Endothelial cell of umbilical vein (primary cell): Measurements from ENCODE around the gene CAND2. TPM values are rescaled to one million over a fixed set of nuclear protein-coding genes. Genes with fewer than 3 reads are reported as not detected.

Experiments
- BruUV-seq: library from RNA; stranded (reverse); fragments of 400-500 nt; replicated peaks from 2 replicates; lab custom pipeline; 2021; lab: Mats Ljungman, UMichigan
- CTCF ChIA-PET: fragments of 300-600, 350-600 bp; sonication (Branson Sonifier 250); formaldehyde crosslinking; loops from one replicate; lab custom pipeline; 2021; ENCODE audit warnings: antibody characterized with exemption, inconsistent platforms; lab: Charles Lee
- POLR2A ChIA-PET: fragments of 300-600, 350-600 bp; sonication (Branson Sonifier 250); formaldehyde crosslinking; loops from one replicate; lab custom pipeline; 2021; ENCODE audit warnings: antibody characterized with exemption, inconsistent platforms; lab: Charles Lee
- DNase-seq: peaks from one replicate; pipeline ENCODE4 v3.0.0-alpha.2; 2011; ENCODE audit warnings: low read depth, low spot score
- FAIRE-seq: peaks from 2 replicates; lab custom pipeline; 2011; peaks lifted over from hg19 to GRCh38; lab: Jason Lieb, UNC
- H2AFZ ChIP-seq: 2 replicates; pipeline ENCODE4 v1.6.0; 2012; ENCODE audit warnings: low read depth, low read length, control low read depth, inconsistent platforms
- H3K27ac ChIP-seq: 2 replicates; pipeline ENCODE4 v1.5.1; 2011; ENCODE audit warnings: low read depth, mild to moderate bottlenecking, control low read depth, low read length, moderate library complexity; ENCODE audit not compliant: insufficient read depth
- H3K27me3 ChIP-seq, 2 experiments: 2 replicates each; pipeline versions ENCODE4 v1.6.0 to v1.6.1; 2011; ENCODE audit warnings: low read length in 2 of 2, mixed read lengths in 1 of 2; ENCODE audit not compliant: control insufficient read depth in 2 of 2, insufficient read depth in 2 of 2
- H3K36me3 ChIP-seq, 2 experiments: 2 replicates in 1 of 2; 3 replicates in 1 of 2; pipeline ENCODE4 v1.5.1; 2011; ENCODE audit warnings: low read length in 2 of 2, mild to moderate bottlenecking in 1 of 2, moderate library complexity in 1 of 2; ENCODE audit not compliant: control insufficient read depth in 2 of 2, insufficient read depth in 2 of 2; ENCODE audit errors: extremely low read depth in 1 of 2
- H3K4me1 ChIP-seq: 3 replicates; pipeline ENCODE4 v1.5.1; 2011; ENCODE audit warnings: mild to moderate bottlenecking, low read length; ENCODE audit not compliant: control insufficient read depth, insufficient read depth; ENCODE audit errors: extremely low read depth
- H3K4me2 ChIP-seq: 2 replicates; pipeline ENCODE4 v1.6.1; 2011; ENCODE audit warnings: low read length, control low read depth, mixed read lengths; ENCODE audit not compliant: insufficient read depth
- H3K4me3 ChIP-seq, 3 experiments: fragments of 200-600 bp in 1 of 3; sonication (generic), shearing (Covaris generic) in 1 of 3; replicated peaks in 1 of 3; 2 replicates each; pipeline ENCODE4 v1.5.1; 2011 to 2016; ENCODE audit warnings: control low read depth in 3 of 3, low read length in 3 of 3, mild to moderate bottlenecking in 2 of 3, inconsistent platforms in 1 of 3, low read depth in 1 of 3, moderate library complexity in 1 of 3; ENCODE audit not compliant: insufficient read depth in 1 of 3
- H3K79me2 ChIP-seq: 2 replicates; pipeline ENCODE4 v1.6.0; 2012; ENCODE audit warnings: low read length, inconsistent platforms; ENCODE audit not compliant: control insufficient read depth, insufficient read depth
- H3K9ac ChIP-seq: replicated peaks from 2 replicates; pipeline ENCODE3; 2011; ENCODE audit warnings: low read length, control low read depth; ENCODE audit not compliant: insufficient read depth; ENCODE audit errors: extremely low read depth
- H3K9me1 ChIP-seq: replicated peaks from 3 replicates; pipeline ENCODE4 v1.6.0; 2011; ENCODE audit warnings: mild to moderate bottlenecking, low read length; ENCODE audit not compliant: control insufficient read depth, insufficient read depth; ENCODE audit errors: extremely low read depth
- H3K9me3 ChIP-seq: replicated peaks from 2 replicates; pipeline ENCODE4 v1.5.1; 2012; ENCODE audit warnings: low read length, inconsistent platforms; ENCODE audit not compliant: control insufficient read depth, insufficient read depth
- H4K20me1 ChIP-seq: replicated peaks from 2 replicates; pipeline ENCODE3; 2011; ENCODE audit warnings: mild to moderate bottlenecking, low read length; ENCODE audit not compliant: control insufficient read depth, insufficient read depth; ENCODE audit errors: extremely low read depth
- EZH2 ChIP-seq: IDR thresholded peaks from 2 replicates; pipeline ENCODE4 v1.6.1; 2012; ENCODE audit warnings: borderline replicate concordance, low read depth, mild to moderate bottlenecking, moderate library complexity, low read length, inconsistent platforms; ENCODE audit not compliant: severe bottlenecking
- FOS ChIP-seq: IDR thresholded peaks from 2 replicates; pipeline ENCODE4 v1.6.1; 2011; ENCODE audit warnings: mild to moderate bottlenecking, low read length, moderate library complexity, borderline replicate concordance; ENCODE audit not compliant: insufficient read depth
- GATA2 ChIP-seq: IDR thresholded peaks from 2 replicates; pipeline ENCODE4 v1.7.0; 2011; ENCODE audit warnings: low read depth, mild to moderate bottlenecking, moderate library complexity, mixed read lengths, low read length; ENCODE audit not compliant: insufficient read length, insufficient read depth
- JUN ChIP-seq: IDR thresholded peaks from 2 replicates; pipeline ENCODE4 v1.6.1; 2011; ENCODE audit warnings: borderline replicate concordance, low read depth; ENCODE audit not compliant: insufficient read length, insufficient read depth
- MYC ChIP-seq: IDR thresholded peaks from one replicate; pipeline ENCODE4 v1.6.1; 2011; ENCODE audit warnings: mild to moderate bottlenecking, low read depth, low read length
- POLR2A ChIP-seq: IDR thresholded peaks from 2 replicates; pipeline ENCODE4 v1.6.1; 2012; ENCODE audit warnings: low read depth, mild to moderate bottlenecking, control low read depth, low read length
- POLR2AphosphoS5 ChIP-seq: IDR thresholded peaks from 2 replicates; pipeline ENCODE4 v1.6.1; 2012; ENCODE audit warnings: low read depth, mild to moderate bottlenecking, control low read depth, low read length, moderate library complexity; ENCODE audit not compliant: insufficient read depth
- dilution Hi-C: fragments of 300-500 bp; cut with MboI; formaldehyde crosslinking; loops from one replicate; pipeline ENCODE4 v1.15.0; 2019; ENCODE audit warnings: low sequenced_read_pairs; ENCODE audit not compliant: extremely low pct_ligation_motif_present
- intact Hi-C: fragments of 100-400 bp; cut with micrococcal nuclease; formaldehyde crosslinking; loops from one replicate; pipeline ENCODE4 v1.10.0; 2022
- polyA plus RNA-seq, 4 experiments: library from polyadenylated mRNA; depleted of rRNA in 3 of 4; stranded (reverse) in 3 of 4; unstranded in 1 of 4; fragments of >200 nt; gene quantifications; 2 replicates each; pipeline versions ENCODE4 v1.2.1 to v1.2.3, GENCODE V29; 2011 to 2012; ENCODE audit warnings: missing spikeins in 1 of 4
- total RNA-seq: library from RNA; stranded (reverse); gene quantifications from 2 replicates; pipeline ENCODE4 v1.2.3, GENCODE V29; 2021
- TF ChIP-seq, protein P1 (sequence below): IDR thresholded peaks from 2 replicates; pipeline ENCODE4 v1.6.1; 2011; ENCODE audit not compliant: insufficient read depth, insufficient read length
- TF ChIP-seq, protein P2 (sequence below), 2 donors: IDR thresholded peaks; 1 replicate in 1 of 2; 2 replicates in 1 of 2; pipeline ENCODE4 v1.5.1; 2011; ENCODE audit warnings: low read length in 2 of 2, mild to moderate bottlenecking in 2 of 2, moderate library complexity in 2 of 2, control low read depth in 1 of 2, inconsistent platforms in 1 of 2, low read depth in 1 of 2; ENCODE audit not compliant: insufficient read depth in 1 of 2; ENCODE audit errors: extremely low read depth in 1 of 2

The CAND2 gene
- total and polyA plus RNA-seq, 2 donors (not counting 3 experiments of a cell fraction or from before 2014, with no cell fraction given) = 7.1 to 11.0 TPM

DNA sequence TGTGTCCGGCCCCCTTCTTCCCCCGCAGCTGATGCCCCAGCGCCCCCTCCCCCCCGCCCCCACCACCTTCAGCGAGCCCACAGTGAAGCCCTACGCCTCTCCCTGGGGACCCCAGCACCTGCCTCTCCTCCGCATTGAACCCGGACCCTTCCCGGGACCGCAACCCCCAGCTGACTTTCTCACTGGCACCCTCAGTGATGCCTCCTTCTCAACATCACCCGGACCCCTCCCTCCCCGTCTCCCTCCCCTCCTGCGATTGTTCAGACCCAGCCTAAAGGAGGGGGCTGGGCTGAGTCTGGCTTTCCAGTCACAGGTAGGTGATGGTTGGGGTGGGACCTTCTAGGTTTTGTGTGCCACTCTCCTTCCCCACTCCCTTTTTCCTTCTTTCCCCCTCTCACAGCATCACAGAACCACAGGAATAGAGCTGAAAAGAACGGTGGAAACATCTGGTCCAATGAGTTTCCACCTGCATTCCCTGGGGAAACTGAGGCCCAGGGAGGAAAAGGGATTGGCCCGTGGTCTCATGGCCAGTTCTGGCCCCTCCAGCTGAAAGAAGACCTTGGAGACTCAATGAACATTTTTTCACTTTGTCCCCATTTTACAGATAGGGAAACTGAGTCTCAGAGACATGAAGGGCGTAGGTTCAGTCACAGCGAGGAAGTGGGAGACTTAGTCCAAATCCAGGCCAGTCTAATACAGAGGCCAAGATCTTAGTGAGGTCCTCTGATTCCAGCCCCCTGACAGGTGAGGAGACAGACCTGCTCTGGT, 828 bp downstream of the CAND2 start:
- CTCF ChIA-PET = interaction anchor here (0.9 to 2.2 kb wide), 4 partner anchors 10 to 29 kb away, joined by 3 to 28 read pairs (median 10); no protein-coding TSS in a partner anchor
- dilution Hi-C loops = no loop called here
- FAIRE-seq = no peak
- TF ChIP-seq FOS (no peak), JUN (no peak), GATA2 (no peak), POLR2A (no peak), POLR2AphosphoS5 (no peak), EZH2 (no peak), MYC (no peak)
- TF ChIP-seq, protein P1, sequence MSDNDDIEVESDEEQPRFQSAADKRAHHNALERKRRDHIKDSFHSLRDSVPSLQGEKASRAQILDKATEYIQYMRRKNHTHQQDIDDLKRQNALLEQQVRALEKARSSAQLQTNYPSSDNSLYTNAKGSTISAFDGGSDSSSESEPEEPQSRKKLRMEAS = no peak
- TF ChIP-seq, protein P2, sequence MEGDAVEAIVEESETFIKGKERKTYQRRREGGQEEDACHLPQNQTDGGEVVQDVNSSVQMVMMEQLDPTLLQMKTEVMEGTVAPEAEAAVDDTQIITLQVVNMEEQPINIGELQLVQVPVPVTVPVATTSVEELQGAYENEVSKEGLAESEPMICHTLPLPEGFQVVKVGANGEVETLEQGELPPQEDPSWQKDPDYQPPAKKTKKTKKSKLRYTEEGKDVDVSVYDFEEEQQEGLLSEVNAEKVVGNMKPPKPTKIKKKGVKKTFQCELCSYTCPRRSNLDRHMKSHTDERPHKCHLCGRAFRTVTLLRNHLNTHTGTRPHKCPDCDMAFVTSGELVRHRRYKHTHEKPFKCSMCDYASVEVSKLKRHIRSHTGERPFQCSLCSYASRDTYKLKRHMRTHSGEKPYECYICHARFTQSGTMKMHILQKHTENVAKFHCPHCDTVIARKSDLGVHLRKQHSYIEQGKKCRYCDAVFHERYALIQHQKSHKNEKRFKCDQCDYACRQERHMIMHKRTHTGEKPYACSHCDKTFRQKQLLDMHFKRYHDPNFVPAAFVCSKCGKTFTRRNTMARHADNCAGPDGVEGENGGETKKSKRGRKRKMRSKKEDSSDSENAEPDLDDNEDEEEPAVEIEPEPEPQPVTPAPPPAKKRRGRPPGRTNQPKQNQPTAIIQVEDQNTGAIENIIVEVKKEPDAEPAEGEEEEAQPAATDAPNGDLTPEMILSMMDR (IDR thresholded peaks at IDR 0.05; ENCODE audit: extremely low read depth in 1 of 2, insufficient read depth in 1 of 2, low read depth in 1 of 2, low read length in 2 of 2) = no peak
- H3K9ac ChIP-seq = no peak overlapping the region
- H3K4me1 ChIP-seq = peaks cover 5% of the 10 kb centered on the region
- H3K9me3 ChIP-seq = no peaks in the 10 kb centered on the region
- H4K20me1 ChIP-seq = no peaks in the 10 kb centered on the region
- DNase-seq = no peak
- no peaks in the 10 kb centered on the region for H3K36me3 ChIP-seq
- no peak overlapping the region for H3K27ac ChIP-seq
- H3K27me3 ChIP-seq = no peaks in the 10 kb centered on the region
- no peak overlapping the region for H3K4me2 ChIP-seq
- H3K9me1 ChIP-seq = no peaks in the 10 kb centered on the region
- POLR2A ChIA-PET = interaction anchor here (2.1 kb wide), 1 partner anchor 13 kb away, joined by 6 read pairs; no protein-coding TSS in a partner anchor
- TSS peak; percentile 48 for BruUV-seq
- H3K4me3 ChIP-seq = peak overlapping the region in 1 of 3 experiments; percentile 66
- H2AFZ ChIP-seq = peak overlapping the region; percentile 100
- no peaks in the 10 kb centered on the region for H3K79me2 ChIP-seq
- intact Hi-C loops = no loop called here
